ENCODE results near the gene DNAH9.
A peak's percentile ranks its signal among the peaks of the same experiment; 100 is the strongest.

DNAH9 gene

DNA sequence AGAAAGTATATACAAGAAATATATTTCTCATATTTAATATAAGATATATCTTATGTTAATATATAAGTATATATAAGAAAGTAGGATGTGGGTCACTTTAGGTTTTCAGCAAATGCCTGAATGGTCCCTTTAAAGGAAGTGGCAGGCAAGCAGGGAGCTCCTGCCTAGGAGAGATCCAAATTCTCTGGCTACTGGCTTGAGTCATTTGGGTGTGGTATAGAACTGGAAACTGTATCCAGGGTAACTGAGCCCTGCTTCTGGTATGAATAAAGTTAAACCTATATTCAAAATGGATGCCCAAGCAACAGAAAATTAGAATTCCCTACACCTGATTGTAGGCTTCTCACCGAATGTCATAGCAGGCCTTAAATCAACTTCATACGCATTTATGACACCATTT, 254.6 kb downstream of the DNAH9 start:
- DNase-seq = no peak

GRCh38 chr17:11853321-11854151, 255.3 kb downstream of the DNAH9 start:
- DNase-seq = peak; percentile 30 to 78

- no peak for DNase-seq
Measured at GRCh38 chr17:11855306-11855705, 257.0 kb downstream of the DNAH9 start.

DNA sequence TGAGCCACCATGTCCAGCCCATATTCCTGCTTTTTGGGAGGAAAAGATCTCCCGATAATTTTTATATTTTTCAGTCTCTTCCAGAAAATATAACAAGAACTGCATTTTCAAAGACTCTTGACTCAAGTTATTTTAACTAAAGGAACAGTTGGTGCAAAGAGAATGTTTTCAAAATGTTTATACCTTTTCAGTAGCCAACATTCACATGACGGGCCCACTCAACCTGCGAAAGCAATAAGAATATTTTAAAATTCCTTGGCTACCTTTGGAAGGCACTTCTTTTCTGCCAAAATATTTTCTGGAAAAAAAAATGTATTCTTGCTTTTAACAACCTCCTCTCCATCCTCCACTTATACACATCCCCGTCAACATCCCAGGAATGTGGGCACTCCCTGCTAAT, 258.7 kb downstream of the DNAH9 start:
- no peak for DNase-seq

GRCh38 chr17:11869680-11870394, 271.6 kb downstream of the DNAH9 start:
- DNase-seq = no peak

GRCh38 chr17:11871773-11872172, 273.5 kb downstream of the DNAH9 start:
- no peak for DNase-seq

DNA sequence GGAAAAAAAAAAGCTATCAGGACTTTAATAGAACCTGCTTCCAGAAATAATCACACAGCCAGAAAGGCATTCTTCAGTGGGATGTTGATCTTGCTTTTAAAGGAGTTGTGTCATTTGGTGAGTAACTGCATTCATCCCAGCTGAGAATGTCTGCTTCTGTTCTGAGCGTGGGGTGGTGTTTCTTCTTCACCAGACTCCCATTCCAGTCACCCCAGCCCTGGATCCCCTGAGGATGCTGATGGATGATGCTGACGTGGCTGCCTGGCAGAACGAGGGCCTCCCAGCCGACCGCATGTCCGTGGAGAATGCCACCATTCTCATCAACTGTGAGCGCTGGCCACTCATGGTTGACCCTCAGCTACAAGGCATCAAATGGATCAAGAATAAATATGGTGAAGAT, 276.5 kb downstream of the DNAH9 start:
- no peak for DNase-seq

- peak in 1 of 2 donors; percentile 54 for DNase-seq
Measured at GRCh38 chr17:11880714-11881113, 282.4 kb downstream of the DNAH9 start.

DNA sequence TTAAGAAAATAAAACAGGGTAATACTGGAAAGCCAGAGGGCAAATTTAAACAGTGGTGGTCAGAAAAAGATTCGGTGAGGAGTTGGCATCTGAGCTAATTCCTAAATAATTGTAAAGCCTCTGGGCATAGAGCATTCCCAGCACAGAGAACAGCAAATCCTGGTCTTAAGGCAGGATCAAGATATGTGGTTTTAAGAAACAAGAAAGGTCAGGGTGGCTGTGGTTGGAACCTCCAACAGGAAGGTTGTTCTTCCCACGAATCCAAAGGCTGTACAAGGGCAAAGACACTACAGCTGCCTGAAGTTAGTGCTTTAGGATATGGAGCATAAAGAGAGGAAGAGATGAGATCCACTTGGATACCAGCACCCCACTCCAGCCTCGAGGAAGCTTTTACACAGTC, 284.4 kb downstream of the DNAH9 start:
- no peak for DNase-seq

- DNase-seq = no peak
Measured at GRCh38 chr17:11885051-11885450, 286.8 kb downstream of the DNAH9 start.

GRCh38 chr17:11889266-11889665, 291.0 kb downstream of the DNAH9 start:
- DNase-seq = no peak

DNA sequence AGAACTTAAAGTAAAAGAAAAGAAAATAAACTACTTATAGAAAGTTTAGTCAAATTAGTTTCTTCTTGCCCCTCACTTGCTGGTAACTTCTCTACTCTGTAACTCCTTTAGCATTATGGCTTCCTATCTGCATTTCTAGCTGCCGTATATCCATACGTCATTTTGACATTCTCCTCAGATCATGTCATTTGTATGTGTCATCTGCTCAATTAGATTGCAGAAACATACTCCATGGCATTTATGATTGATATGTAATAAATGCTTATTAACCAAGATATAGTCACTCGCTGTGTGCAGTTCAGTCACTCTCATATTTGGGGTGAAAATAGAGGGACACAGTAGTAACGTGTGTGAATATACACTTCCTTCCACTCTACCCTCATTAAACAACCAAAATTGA, 295.6 kb downstream of the DNAH9 start:
- no peak for DNase-seq

DNA sequence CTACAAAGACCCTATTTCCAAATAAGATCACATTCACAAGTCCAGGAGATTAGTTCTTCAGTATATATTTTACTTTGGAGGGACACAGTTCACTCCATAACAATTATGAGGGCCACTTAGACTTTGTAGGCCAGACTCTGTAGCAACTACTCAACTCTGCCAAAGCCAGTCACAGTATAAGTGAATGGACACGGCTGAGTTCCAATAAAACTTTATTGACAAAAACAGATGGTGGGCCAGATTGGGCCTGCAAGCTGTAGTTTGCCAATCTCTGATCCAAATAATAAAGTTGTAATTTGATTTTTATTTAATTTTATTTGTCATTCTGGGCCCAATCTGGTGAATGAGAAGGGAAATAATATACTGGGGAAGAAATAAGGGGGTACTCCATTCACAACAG, 297.9 kb downstream of the DNAH9 start:
- no peak for DNase-seq

GRCh38 chr17:11898526-11899235, 300.4 kb downstream of the DNAH9 start:
- DNase-seq = no peak

DNA sequence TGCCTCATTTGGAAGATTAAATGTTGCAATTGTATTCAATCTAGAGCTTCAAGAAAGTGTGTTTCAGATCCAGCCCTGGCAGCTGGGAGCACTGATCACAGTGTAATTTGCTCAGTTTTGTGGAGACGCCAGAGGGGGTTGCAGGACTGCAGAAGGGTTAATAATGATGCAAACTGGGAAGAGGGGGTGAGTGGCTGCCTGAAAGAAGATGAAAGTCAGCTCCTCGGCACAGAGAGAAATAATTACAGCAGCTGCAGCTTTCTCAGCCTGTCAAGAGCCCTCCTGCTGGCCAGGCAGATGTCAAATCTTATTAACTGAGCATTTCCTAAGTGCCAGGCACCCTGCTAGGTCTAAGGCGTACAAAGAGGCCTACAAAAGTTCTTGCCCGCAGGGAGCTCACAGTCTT, 301.3 kb downstream of the DNAH9 start:
- DNase-seq = peak in 1 of 2 donors; percentile 55

GRCh38 chr17:11900041-11900476, 301.8 kb downstream of the DNAH9 start:
- no peak for DNase-seq

DNA sequence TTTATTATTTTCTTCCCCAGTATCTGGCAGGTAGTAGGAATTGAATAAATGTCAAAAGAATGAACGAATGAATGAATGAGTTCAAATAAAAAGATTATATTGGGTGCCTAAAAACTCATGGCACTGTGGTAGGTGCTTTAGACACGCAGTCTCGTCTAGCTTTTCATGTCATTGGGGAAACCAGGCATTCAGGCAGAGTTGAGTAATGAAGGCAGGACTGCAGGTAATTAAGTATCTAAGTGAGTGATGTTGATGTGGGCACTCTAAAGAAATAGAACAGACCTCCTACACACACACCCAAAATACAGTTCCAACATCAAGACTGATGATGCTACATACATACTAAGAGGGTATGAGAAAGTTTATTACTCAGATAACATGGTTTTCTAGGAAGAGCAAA, 302.4 kb downstream of the DNAH9 start:
- no peak for DNase-seq

DNA sequence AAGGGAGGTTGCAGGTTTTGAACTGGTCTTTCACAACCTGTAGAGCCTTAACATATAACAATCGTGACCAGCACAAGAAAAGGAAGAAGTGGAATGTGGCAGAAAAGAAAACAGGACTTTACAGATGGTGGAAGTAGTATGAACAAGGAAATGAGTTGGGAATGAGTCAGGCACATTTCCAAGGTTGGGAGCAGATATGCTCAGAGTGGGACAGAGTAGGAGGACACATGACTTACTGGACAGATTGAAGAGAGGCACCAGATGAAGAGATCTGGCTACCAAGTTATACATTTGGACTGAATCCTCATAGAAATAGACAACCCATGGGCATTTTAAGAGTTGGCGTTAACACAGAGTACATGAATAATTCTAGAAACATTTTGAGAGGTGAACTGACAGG, 303.7 kb downstream of the DNAH9 start:
- no peak for DNase-seq

GRCh38 chr17:11908711-11909146, 310.5 kb downstream of the DNAH9 start:
- no peak for DNase-seq

- DNase-seq = no peak
Measured at GRCh38 chr17:11909348-11909747, 311.1 kb downstream of the DNAH9 start.

DNA sequence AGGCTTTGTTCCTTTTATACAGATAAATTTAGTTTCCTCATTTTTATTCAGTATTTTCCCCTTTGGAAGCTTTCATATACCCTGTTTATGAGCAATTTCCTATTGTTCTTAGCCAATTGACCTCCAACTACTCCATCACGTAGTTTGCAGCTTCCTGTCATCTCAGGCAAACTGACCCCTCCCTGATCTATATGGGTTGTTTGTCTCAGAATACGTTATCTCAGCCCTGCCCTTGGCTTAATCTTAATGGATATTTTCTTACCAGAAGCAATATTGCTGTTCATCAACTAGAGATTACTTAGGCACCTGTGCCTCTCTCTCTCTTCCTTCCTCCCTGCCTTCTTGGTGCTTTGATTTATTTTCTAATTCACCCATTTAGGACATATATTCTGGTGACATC, 317.8 kb downstream of the DNAH9 start:
- no peak for DNase-seq

DNA sequence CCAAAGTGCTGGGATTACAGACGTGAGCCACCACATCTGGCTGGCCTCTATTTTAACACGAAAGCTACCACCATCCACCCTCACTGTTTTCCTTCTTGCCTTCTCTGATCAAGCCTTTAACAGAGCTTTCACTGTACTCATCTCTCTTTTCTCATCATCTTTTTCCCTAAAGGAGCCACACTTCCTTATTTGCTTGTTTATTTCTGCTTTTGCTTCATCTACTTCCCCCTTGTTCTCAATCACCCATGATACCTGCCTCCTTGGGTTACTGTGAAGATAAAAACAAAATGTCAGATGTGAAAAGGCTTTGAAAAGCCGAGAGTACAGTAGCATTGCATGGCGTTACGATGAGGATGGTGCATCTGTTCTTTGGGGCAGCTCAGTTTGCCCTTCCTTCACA, 319.1 kb downstream of the DNAH9 start:
- no peak for DNase-seq

DNA sequence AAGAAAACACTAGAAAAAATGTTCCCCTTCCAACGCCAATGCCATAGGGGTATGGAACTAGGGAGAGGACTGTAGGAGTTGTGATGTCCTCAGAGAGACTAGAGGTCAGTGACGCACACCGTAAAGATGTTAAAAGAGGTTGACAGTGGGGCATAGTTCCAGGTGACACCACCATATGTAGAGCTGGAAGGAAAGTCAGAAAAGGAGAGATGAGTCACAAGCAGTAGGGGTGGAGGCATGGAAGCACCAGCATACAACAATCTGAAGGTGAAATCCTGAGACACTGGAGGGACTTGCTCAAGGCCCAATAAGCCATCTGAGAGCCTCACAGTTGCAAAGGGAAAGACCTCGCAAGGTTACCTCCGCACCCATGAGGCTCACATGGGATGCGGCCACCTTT, 323.0 kb downstream of the DNAH9 start:
- no peak for DNase-seq

- DNase-seq = no peak
Measured at GRCh38 chr17:11922638-11923037, 324.4 kb downstream of the DNAH9 start.

All from hippocampal formation (tissue), 2 donors.